K562 (cell line): ENCODE results near the gene NHS. TPM values are rescaled to one million over a fixed set of nuclear protein-coding genes. Genes with fewer than 3 reads are reported as not detected.

Experiments used
- ATAC-seq: fragments of 200-7000 bp; cut with Tn5 transposase; 3 replicates; pipeline ENCODE4 v1.9.1; 2020; ENCODE audit warnings: moderate library complexity
- BruUV-seq: library from RNA; stranded (reverse); fragments of 400-500 nt; replicated peaks from 2 replicates; lab custom pipeline; 2021; lab: Mats Ljungman, UMichigan
- CTCF ChIA-PET: fragments of 300-600 bp; formaldehyde crosslinking; extraction: SDS; loops from one replicate; lab custom pipeline; 2021; ENCODE audit warnings: low intra/inter-chr PET ratio; lab: Yijun Ruan, JAX
- POLR2A ChIA-PET: fragments of 300-600, 350-650 bp; sonication (Branson Sonifier 250); formaldehyde crosslinking; extraction: SDS; loops from one replicate; lab custom pipeline; 2021; ENCODE audit warnings: antibody characterized with exemption, inconsistent platforms; lab: Yijun Ruan, JAX
- DNase-seq, 4 experiments: peaks; one replicate each; pipeline versions ENCODE4 v3.0.0 to v3.0.0-alpha.2; 2011 to 2018; ENCODE audit warnings: low spot score in 3 of 4, mixed read lengths in 3 of 4; ENCODE audit errors: extremely low read depth in 1 of 4
- FAIRE-seq: peaks from 2 replicates; lab custom pipeline; 2011; peaks lifted over from hg19 to GRCh38; lab: Jason Lieb, UNC
- H2AFZ ChIP-seq: 2 replicates; pipeline ENCODE4 v1.6.0; 2011; ENCODE audit warnings: low read depth, low read length, control low read depth, inconsistent platforms
- H3K27ac ChIP-seq: fragments of 200-600 bp; 3 replicates; pipeline ENCODE4 v1.8.0; 2011; ENCODE audit warnings: low read depth, mild to moderate bottlenecking, control low read depth, inconsistent platforms, low read length, moderate library complexity, mixed read lengths; ENCODE audit errors: extremely low read depth
- H3K27me3 ChIP-seq, 2 experiments: fragments of 300-600 bp in 1 of 2; 2 replicates in 1 of 2; 3 replicates in 1 of 2; pipeline versions ENCODE4 v1.6.0 to v1.8.0; 2011; ENCODE audit warnings: inconsistent platforms in 2 of 2, low read length in 2 of 2, mild to moderate bottlenecking in 1 of 2, mixed read lengths in 1 of 2, moderate library complexity in 1 of 2; ENCODE audit not compliant: control insufficient read depth in 2 of 2, insufficient read depth in 2 of 2
- H3K36me3 ChIP-seq: fragments of 300-600 bp; 3 replicates; pipeline ENCODE4 v1.8.0; 2011; ENCODE audit warnings: mild to moderate bottlenecking, low read length, inconsistent platforms; ENCODE audit not compliant: control insufficient read depth, insufficient read depth
- H3K4me1 ChIP-seq, 2 experiments: fragments of 200-600 bp in 1 of 2; replicated peaks in 1 of 2; 2 replicates in 1 of 2; 3 replicates in 1 of 2; pipeline versions ENCODE4 v1.5.1 to v1.8.0; 2011; ENCODE audit warnings: inconsistent platforms in 2 of 2, low read length in 2 of 2, mild to moderate bottlenecking in 1 of 2, mixed read lengths in 1 of 2, moderate library complexity in 1 of 2; ENCODE audit not compliant: control insufficient read depth in 2 of 2, insufficient read depth in 2 of 2
- H3K4me2 ChIP-seq: 2 replicates; pipeline ENCODE4 v1.6.1; 2011; ENCODE audit warnings: low read length, control low read depth, inconsistent platforms, mixed read lengths; ENCODE audit not compliant: insufficient read depth
- H3K4me3 ChIP-seq: fragments of 200-600 bp; sonication (generic), shearing (Covaris generic); 2 replicates; pipeline ENCODE4 v1.5.1; 2016; ENCODE audit warnings: control low read depth, inconsistent platforms
- H3K79me2 ChIP-seq: fragments of 200-600 bp; 3 replicates; pipeline ENCODE4 v1.8.0; 2011; ENCODE audit warnings: low read length, inconsistent platforms; ENCODE audit not compliant: control insufficient read depth, insufficient read depth
- H3K9ac ChIP-seq, 2 experiments: 2 replicates each; pipeline versions ENCODE4 v1.6.0 to v1.6.1; 2011; ENCODE audit warnings: low read depth in 2 of 2, low read length in 2 of 2, control low read depth in 1 of 2, inconsistent platforms in 1 of 2, mild to moderate bottlenecking in 1 of 2, mixed read lengths in 1 of 2; ENCODE audit not compliant: insufficient read depth in 1 of 2
- H3K9me1 ChIP-seq: one replicate; pipeline ENCODE4 v1.6.0; 2011; ENCODE audit warnings: inconsistent platforms, mild to moderate bottlenecking, low read length, moderate library complexity; ENCODE audit not compliant: control insufficient read depth, insufficient read depth
- H3K9me3 ChIP-seq: replicated peaks from 2 replicates; pipeline ENCODE4 v1.5.1; 2011; ENCODE audit warnings: low read depth, low read length, inconsistent platforms; ENCODE audit not compliant: control insufficient read depth, insufficient read depth
- H4K20me1 ChIP-seq: replicated peaks from 2 replicates; pipeline ENCODE4 v1.6.1; 2011; ENCODE audit warnings: low read length, inconsistent platforms, mixed read lengths; ENCODE audit not compliant: control insufficient read depth, insufficient read depth
- CEBPB ChIP-seq: fragments of 450-650 bp; IDR thresholded peaks from 2 replicates; pipeline ENCODE4 v1.6.1; 2016; ENCODE audit warnings: missing genetic modification characterization, missing compliant biosample characterization
- CREBBP ChIP-seq: IDR thresholded peaks from one replicate; pipeline ENCODE4 v1.6.1; 2012; ENCODE audit warnings: low read depth, mild to moderate bottlenecking, control low read depth, inconsistent platforms, low read length
- HMG20B ChIP-seq: fragments of 250-450 bp; sonication (Bioruptor Pico); IDR thresholded peaks from 2 replicates; pipeline ENCODE4 v1.5.0; 2021; ENCODE audit warnings: mild to moderate bottlenecking
- LEF1 ChIP-seq: fragments of 450-650 bp; IDR thresholded peaks from 2 replicates; pipeline ENCODE4 v1.6.1; 2016; ENCODE audit warnings: mild to moderate bottlenecking
- MNT ChIP-seq, 2 experiments: fragments of 450-650 bp; conservative IDR thresholded peaks; 2 replicates each; pipeline ENCODE4 v1.6.1; 2017; ENCODE audit warnings: mild to moderate bottlenecking in 2 of 2, moderate library complexity in 2 of 2
- MXD1 ChIP-seq: fragments of 250-450 bp; sonication (Bioruptor Pico); IDR thresholded peaks from 2 replicates; pipeline ENCODE4 v1.8.0; 2021; ENCODE audit warnings: borderline replicate concordance, mild to moderate bottlenecking, moderate library complexity; ENCODE audit not compliant: poor library complexity, severe bottlenecking
- NONO ChIP-seq, 2 experiments: fragments of 200-400 bp in 1 of 2; fragments of 450-650 bp in 1 of 2; formaldehyde crosslinking in 1 of 2; IDR thresholded peaks; 2 replicates each; pipeline ENCODE4 v1.6.1; 2017; ENCODE audit warnings: low read depth in 2 of 2, mild to moderate bottlenecking in 2 of 2, moderate library complexity in 2 of 2, low read length in 1 of 2
- PHTF2 ChIP-seq: fragments of 250-450 bp; sonication (Bioruptor Pico); IDR thresholded peaks from 2 replicates; pipeline ENCODE4 v1.5.0; 2021; ENCODE audit warnings: mild to moderate bottlenecking
- SUPT5H ChIP-seq: fragments of 450-650 bp; IDR thresholded peaks from 2 replicates; pipeline ENCODE4 v1.6.1; 2016
- ZBTB2 ChIP-seq: fragments of 450-650 bp; IDR thresholded peaks from 2 replicates; pipeline ENCODE4 v1.6.1; 2016; ENCODE audit warnings: antibody characterized with exemption
- ZNF175 ChIP-seq: fragments of 200-800 bp; sonication (Bioruptor generic); IDR thresholded peaks from 2 replicates; pipeline ENCODE4 v1.6.1; 2016; ENCODE audit warnings: low read depth, mild to moderate bottlenecking, missing genetic modification characterization, missing compliant biosample characterization
- ZNF717 ChIP-seq: fragments of 250-450 bp; sonication (Bioruptor Pico); IDR thresholded peaks from 2 replicates; pipeline ENCODE4 v1.5.0; 2021
- WGBS: fragments of 100-300 bp; shearing (Covaris generic); methylation state at CpG from one replicate; pipeline ENCODE4 v1.1.6; 2016; ENCODE audit warnings: low coverage, mixed read lengths; ENCODE audit not compliant: insufficient coverage; ENCODE audit errors: missing lambda C conversion rate; 5-methylcytosine and 5-hydroxymethylcytosine counted together
- in situ Hi-C: fragments of 300-500 bp; cut with MboI; formaldehyde crosslinking; loops from 4 replicates; pipeline ENCODE4 v1.15.0; 2018; ENCODE audit warnings: inconsistent platforms, mixed read lengths
- intact Hi-C: fragments of 100-400 bp; cut with micrococcal nuclease; formaldehyde crosslinking; loops from 2 replicates; pipeline ENCODE4 v1.14.2; 2022
- polyA plus RNA-seq, 8 experiments: library from polyadenylated mRNA; depleted of rRNA in 4 of 8; stranded (reverse) in 5 of 8; unstranded in 3 of 8; fragments of >200 nt; fragmentation: Nextera tagmentation in 2 of 8; fragmentation: Illumina TruSeq in 1 of 8; extraction: Ambion mirVana in 2 of 8; extraction: Trizol in 1 of 8; gene quantifications; 2 replicates each; pipeline versions ENCODE4 v1.2.1 to v1.2.3, GENCODE V29; 2011 to 2014; ENCODE audit warnings: inconsistent platforms in 1 of 8, missing spikeins in 1 of 8
- total RNA-seq, 7 experiments: library from RNA; depleted of rRNA in 6 of 7; stranded (reverse); fragments of >200 nt in 6 of 7; fragmentation: Illumina TruSeq in 2 of 7; extraction: Trizol in 2 of 7; gene quantifications; 2 replicates each; pipeline versions ENCODE4 v1.2.1 to v1.2.3, GENCODE V29; 2011 to 2021; ENCODE audit warnings: low replicate concordance in 1 of 7
- TF ChIP-seq, protein P1 (sequence below): fragments of 200-800 bp; sonication (Bioruptor generic); IDR thresholded peaks from 2 replicates; pipeline ENCODE4 v1.6.1; 2017; ENCODE audit warnings: missing genetic modification characterization, missing compliant biosample characterization
- TF ChIP-seq, protein P2 (sequence below): fragments of 450-650 bp; IDR thresholded peaks from 2 replicates; pipeline ENCODE4 v1.6.1; 2016; ENCODE audit warnings: borderline replicate concordance

NHS gene
- total and polyA plus RNA-seq, 9 of the 15 experiments (the other 6 are each of a cell fraction or from before 2014, with no cell fraction given), result 0.02 TPM; not detected in 8

DNA sequence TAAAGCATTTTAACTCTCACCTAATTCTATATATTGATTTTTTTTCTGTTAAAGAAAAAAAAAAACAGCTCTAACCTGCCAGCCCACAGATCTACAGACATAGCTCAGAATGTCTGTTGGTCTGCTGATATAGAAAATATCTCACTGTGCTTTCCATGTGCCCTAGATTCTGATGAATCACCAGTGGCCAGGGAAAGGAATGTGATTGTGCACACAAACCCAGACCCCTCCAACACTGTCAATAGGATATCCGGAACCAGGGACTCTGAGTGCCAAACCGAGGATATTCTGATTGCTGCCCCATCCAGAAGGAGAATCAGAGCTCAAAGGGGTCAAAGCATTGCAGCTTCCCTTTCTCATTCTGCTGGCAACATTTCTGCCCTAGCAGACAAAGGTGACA lies 350.2 kb downstream of the NHS start:
- H3K9me1 ChIP-seq, result no peaks in the 10 kb centered on the region
- H3K79me2 ChIP-seq, result no peaks in the 10 kb centered on the region
- no peak overlapping the region for H3K4me3 ChIP-seq
- H3K36me3 ChIP-seq, result no peaks in the 10 kb centered on the region
- no peak overlapping the region for H2AFZ ChIP-seq
- ChIA-PET CTCF (no interaction called here), POLR2A (no interaction called here)
- no peaks in the 10 kb centered on the region for H4K20me1 ChIP-seq
- no peak overlapping the region for H3K27ac ChIP-seq
- no peak for FAIRE-seq
- DNase-seq, result no peak
- intact Hi-C loops (no loop called here), in situ Hi-C loops (no loop called here)
- no peak overlapping the region for H3K4me2 ChIP-seq
- ATAC-seq, result no peak
- H3K4me1 ChIP-seq, result no peaks in the 10 kb centered on the region
- no peak overlapping the region for H3K9ac ChIP-seq
- no TSS peak for BruUV-seq
- no peaks in the 10 kb centered on the region; a peak in 2 of 5 replicates for H3K27me3 ChIP-seq
- WGBS, result 0% methylated on average over 1 of the region's 2 CpGs
- no peaks in the 10 kb centered on the region for H3K9me3 ChIP-seq
- TF ChIP-seq CEBPB (tag) (no peak), SUPT5H (no peak), NONO (IDR thresholded peaks at IDR 0.05; ENCODE audit: low read depth in 2 of 2, low read length in 1 of 2) (no peak), MNT (conservative IDR thresholded peaks at IDR 0.05) (no peak), CREBBP (no peak), HMG20B (CRISPR knock-in tag) (no peak), PHTF2 (CRISPR knock-in tag) (no peak), LEF1 (no peak), ZNF717 (CRISPR knock-in tag) (no peak), MXD1 (CRISPR knock-in tag) (no peak), ZBTB2 (no peak), ZNF175 (no peak)
- TF ChIP-seq, protein P1, sequence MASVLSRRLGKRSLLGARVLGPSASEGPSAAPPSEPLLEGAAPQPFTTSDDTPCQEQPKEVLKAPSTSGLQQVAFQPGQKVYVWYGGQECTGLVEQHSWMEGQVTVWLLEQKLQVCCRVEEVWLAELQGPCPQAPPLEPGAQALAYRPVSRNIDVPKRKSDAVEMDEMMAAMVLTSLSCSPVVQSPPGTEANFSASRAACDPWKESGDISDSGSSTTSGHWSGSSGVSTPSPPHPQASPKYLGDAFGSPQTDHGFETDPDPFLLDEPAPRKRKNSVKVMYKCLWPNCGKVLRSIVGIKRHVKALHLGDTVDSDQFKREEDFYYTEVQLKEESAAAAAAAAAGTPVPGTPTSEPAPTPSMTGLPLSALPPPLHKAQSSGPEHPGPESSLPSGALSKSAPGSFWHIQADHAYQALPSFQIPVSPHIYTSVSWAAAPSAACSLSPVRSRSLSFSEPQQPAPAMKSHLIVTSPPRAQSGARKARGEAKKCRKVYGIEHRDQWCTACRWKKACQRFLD (CRISPR knock-in tag), result no peak
- TF ChIP-seq, protein P2, sequence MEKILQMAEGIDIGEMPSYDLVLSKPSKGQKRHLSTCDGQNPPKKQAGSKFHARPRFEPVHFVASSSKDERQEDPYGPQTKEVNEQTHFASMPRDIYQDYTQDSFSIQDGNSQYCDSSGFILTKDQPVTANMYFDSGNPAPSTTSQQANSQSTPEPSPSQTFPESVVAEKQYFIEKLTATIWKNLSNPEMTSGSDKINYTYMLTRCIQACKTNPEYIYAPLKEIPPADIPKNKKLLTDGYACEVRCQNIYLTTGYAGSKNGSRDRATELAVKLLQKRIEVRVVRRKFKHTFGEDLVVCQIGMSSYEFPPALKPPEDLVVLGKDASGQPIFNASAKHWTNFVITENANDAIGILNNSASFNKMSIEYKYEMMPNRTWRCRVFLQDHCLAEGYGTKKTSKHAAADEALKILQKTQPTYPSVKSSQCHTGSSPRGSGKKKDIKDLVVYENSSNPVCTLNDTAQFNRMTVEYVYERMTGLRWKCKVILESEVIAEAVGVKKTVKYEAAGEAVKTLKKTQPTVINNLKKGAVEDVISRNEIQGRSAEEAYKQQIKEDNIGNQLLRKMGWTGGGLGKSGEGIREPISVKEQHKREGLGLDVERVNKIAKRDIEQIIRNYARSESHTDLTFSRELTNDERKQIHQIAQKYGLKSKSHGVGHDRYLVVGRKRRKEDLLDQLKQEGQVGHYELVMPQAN, result no peak
